ENCODE measurements around the gene SLC35B1. TPM values are rescaled to one million over a fixed set of nuclear protein-coding genes. Genes with fewer than 3 reads are reported as not detected.

SLC35B1 gene
- total and polyA plus RNA-seq, 2 donors (not counting 3 experiments of a cell fraction or from before 2014, with no cell fraction given), result 87.0 to 142 TPM

GRCh38 chr17:49730785-49731434 lies 23.1 kb upstream of the SLC35B1 start:
- Histone ChIP-seq H3K4me2 (ENCODE audit: insufficient read depth, low read length) (no peak overlapping the region), H3K9ac (replicated peaks; ENCODE audit: extremely low read depth, insufficient read depth, low read length) (no peak overlapping the region), H3K4me1 (ENCODE audit: control insufficient read depth, extremely low read depth, insufficient read depth, low read length) (no peaks in the 10 kb centered on the region), H3K27me3 (ENCODE audit: control insufficient read depth in 2 of 2, insufficient read depth in 2 of 2, low read length in 2 of 2) (no peaks in the 10 kb centered on the region), H3K27ac (ENCODE audit: insufficient read depth, low read depth, low read length) (no peak overlapping the region), H3K36me3 (ENCODE audit: control insufficient read depth in 2 of 2, extremely low read depth in 1 of 2, insufficient read depth in 2 of 2, low read length in 2 of 2) (peaks cover 0 to 6% of the 10 kb centered on the region in 2 experiments), H3K4me3 (replicated peaks in 1 of 3; ENCODE audit: insufficient read depth in 1 of 3, low read depth in 1 of 3, low read length in 3 of 3) (no peak overlapping the region), H3K9me1 (replicated peaks; ENCODE audit: control insufficient read depth, extremely low read depth, insufficient read depth, low read length) (no peaks in the 10 kb centered on the region), H4K20me1 (replicated peaks; ENCODE audit: control insufficient read depth, extremely low read depth, insufficient read depth, low read length) (no peaks in the 10 kb centered on the region), H3K79me2 (ENCODE audit: control insufficient read depth, insufficient read depth, low read length) (no peaks in the 10 kb centered on the region), H3K9me3 (replicated peaks; ENCODE audit: control insufficient read depth, insufficient read depth, low read length) (no peaks in the 10 kb centered on the region), H2AFZ (ENCODE audit: low read depth, low read length) (no peak overlapping the region)
- dilution Hi-C loops (cut with MboI; ENCODE audit: extremely low pct_ligation_motif_present, low sequenced_read_pairs) (no loop called here), intact Hi-C loops (cut with micrococcal nuclease) (no loop called here)
- CTCF ChIA-PET, result interaction anchor here (0.7 to 1.3 kb wide), 4 partner anchors 11 to 173 kb away, joined by 3 to 4 read pairs (median 4); no protein-coding TSS in a partner anchor
- POLR2A ChIA-PET, result interaction anchor here (1.1 kb wide), 1 partner anchor 57 kb away, joined by 3 read pairs; the partner anchor contains the start of gene KAT7
- no TSS peak for BruUV-seq (replicated peaks)
- no peak for TF ChIP-seq GATA2 (IDR thresholded peaks at IDR 0.05; ENCODE audit: insufficient read depth, insufficient read length, low read depth, low read length)
- no peak for TF ChIP-seq MYC (IDR thresholded peaks at IDR 0.05; ENCODE audit: low read depth, low read length)
- TF ChIP-seq, protein P1, sequence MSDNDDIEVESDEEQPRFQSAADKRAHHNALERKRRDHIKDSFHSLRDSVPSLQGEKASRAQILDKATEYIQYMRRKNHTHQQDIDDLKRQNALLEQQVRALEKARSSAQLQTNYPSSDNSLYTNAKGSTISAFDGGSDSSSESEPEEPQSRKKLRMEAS (IDR thresholded peaks at IDR 0.05; ENCODE audit: insufficient read depth, insufficient read length), result no peak
- no peak for TF ChIP-seq EZH2 (IDR thresholded peaks at IDR 0.05; ENCODE audit: borderline replicate concordance, low read depth, low read length, severe bottlenecking)
- no peak for TF ChIP-seq CTCF (IDR thresholded peaks at IDR 0.05; ENCODE audit: extremely low read depth in 1 of 2, insufficient read depth in 1 of 2, low read depth in 1 of 2, low read length in 2 of 2)
- no peak for TF ChIP-seq FOS (IDR thresholded peaks at IDR 0.05; ENCODE audit: borderline replicate concordance, insufficient read depth, low read length)
- TF ChIP-seq POLR2A (IDR thresholded peaks at IDR 0.05; ENCODE audit: low read depth, low read length), result no peak
- TF ChIP-seq POLR2AphosphoS5 (IDR thresholded peaks at IDR 0.05; ENCODE audit: insufficient read depth, low read depth, low read length), result no peak
- no peak for TF ChIP-seq JUN (IDR thresholded peaks at IDR 0.05; ENCODE audit: borderline replicate concordance, insufficient read depth, insufficient read length, low read depth)
- DNase-seq (ENCODE audit: low read depth, low spot score) (no peak), FAIRE-seq (no peak)

Measured in endothelial cell of umbilical vein (primary cell).